ENCODE data around the gene A4GALT.

Gene A4GALT

GRCh38 chr22:42688241-42689211 is 32.1 kb downstream of the A4GALT start:
- no peak for DNase-seq (ENCODE audit: low read depth)
- no peak overlapping the region for H3K4me3 ChIP-seq (ENCODE audit: low read depth, low read length)
- TF ChIP-seq CTCF (IDR thresholded peaks at IDR 0.05; ENCODE audit: insufficient read depth, low read depth, low read length, missing control alignments): no peak

GRCh38 chr22:42686756-42687491 is 33.7 kb downstream of the A4GALT start:
- no peak for TF ChIP-seq CTCF (IDR thresholded peaks at IDR 0.05; ENCODE audit: insufficient read depth, low read depth, low read length, missing control alignments)
- no peak overlapping the region for H3K4me3 ChIP-seq (ENCODE audit: low read depth, low read length)
- DNase-seq (ENCODE audit: low read depth): no peak

- H3K4me3 ChIP-seq (ENCODE audit: low read depth, low read length): no peak overlapping the region
- no peak for TF ChIP-seq CTCF (IDR thresholded peaks at IDR 0.05; ENCODE audit: insufficient read depth, low read depth, low read length, missing control alignments)
- DNase-seq (ENCODE audit: low read depth): no peak
Observed at GRCh38 chr22:42685941-42686653, 34.6 kb downstream of the A4GALT start.

GRCh38 chr22:42684462-42685195 is 36.0 kb downstream of the A4GALT start:
- no peak for DNase-seq (ENCODE audit: low read depth)
- TF ChIP-seq CTCF (IDR thresholded peaks at IDR 0.05; ENCODE audit: insufficient read depth, low read depth, low read length, missing control alignments): no peak
- H3K4me3 ChIP-seq (ENCODE audit: low read depth, low read length): no peak overlapping the region

- H3K4me3 ChIP-seq (ENCODE audit: low read depth, low read length): no peak overlapping the region
- no peak for TF ChIP-seq CTCF (IDR thresholded peaks at IDR 0.05; ENCODE audit: insufficient read depth, low read depth, low read length, missing control alignments)
- DNase-seq (ENCODE audit: low read depth): no peak
Observed at GRCh38 chr22:42683578-42684283, 36.9 kb downstream of the A4GALT start.
